Glutamatergic neuron (in vitro differentiated cells): Measurements from ENCODE around the gene RAPGEF1. TPM values are rescaled to one million over a fixed set of nuclear protein-coding genes. Genes with fewer than 3 reads are reported as not detected.
A peak's percentile ranks its signal among the peaks of the same experiment; 100 is the strongest.

ENCODE experiments used
- DNase-seq: peaks from one replicate; pipeline ENCODE4 v3.0.0; 2022
- H3K27ac Mint-ChIP-seq: one replicate; pipeline ENCODE4 v1.8.0; 2020; ENCODE audit warnings: mild to moderate bottlenecking, mixed read lengths, inconsistent platforms; ENCODE audit not compliant: unreplicated experiment
- H3K27me3 Mint-ChIP-seq: one replicate; pipeline ENCODE4 v1.8.0; 2020; ENCODE audit warnings: mild to moderate bottlenecking, moderate library complexity, mixed read lengths, inconsistent platforms; ENCODE audit not compliant: unreplicated experiment
- H3K36me3 Mint-ChIP-seq: one replicate; pipeline ENCODE4 v1.8.0; 2020; ENCODE audit warnings: mild to moderate bottlenecking, mixed read lengths, inconsistent platforms; ENCODE audit not compliant: unreplicated experiment
- H3K4me1 Mint-ChIP-seq: one replicate; pipeline ENCODE4 v1.8.0; 2020; ENCODE audit warnings: mild to moderate bottlenecking, low read depth, mixed read lengths, inconsistent platforms; ENCODE audit not compliant: unreplicated experiment
- H3K4me3 Mint-ChIP-seq: one replicate; pipeline ENCODE4 v1.8.0; 2020; ENCODE audit warnings: mild to moderate bottlenecking, mixed read lengths, inconsistent platforms; ENCODE audit not compliant: unreplicated experiment
- H3K9me3 Mint-ChIP-seq: one replicate; pipeline ENCODE4 v1.8.0; 2020; ENCODE audit warnings: mild to moderate bottlenecking, moderate library complexity, mixed read lengths, inconsistent platforms; ENCODE audit not compliant: unreplicated experiment
- CTCF ChIP-seq: fragments of 200-600 bp; sonication (generic); IDR thresholded peaks from one replicate; pipeline ENCODE4 v1.5.0; 2021; ENCODE audit not compliant: partially characterized antibody, unreplicated experiment
- total RNA-seq: library from RNA; stranded (reverse); fragmentation: NEBNext Ultra II Directional; extraction: Animal tissue kit (Norgen Biotek cat#: 25700); gene quantifications from one replicate; pipeline ENCODE4 v1.2.1, GENCODE V29; 2021; ENCODE audit not compliant: unreplicated experiment

RAPGEF1 gene
- total RNA-seq, 1 donor from 2014 or later = 319 TPM

- H3K4me1 Mint-ChIP-seq = peaks cover 74% of the 10 kb centered on the region
- no peak for DNase-seq
- H3K27ac Mint-ChIP-seq = peak overlapping the region; percentile 94
- peak overlapping the region; percentile 69 for H3K4me3 Mint-ChIP-seq
- no peaks in the 10 kb centered on the region for H3K36me3 Mint-ChIP-seq
- peaks cover 12% of the 10 kb centered on the region for H3K27me3 Mint-ChIP-seq
- no peak for TF ChIP-seq CTCF
- peaks cover 22% of the 10 kb centered on the region for H3K9me3 Mint-ChIP-seq
Measured at GRCh38 chr9:131721076-131721475, 18.8 kb downstream of the RAPGEF1 start.

- Mint-ChIP-seq H3K9me3 (peaks cover 22% of the 10 kb centered on the region), H3K36me3 (no peaks in the 10 kb centered on the region), H3K4me3 (peak overlapping the region; percentile 69), H3K27ac (peak overlapping the region; percentile 94), H3K27me3 (peaks cover 12% of the 10 kb centered on the region), H3K4me1 (peaks cover 73% of the 10 kb centered on the region)
- TF ChIP-seq CTCF = no peak
- no peak for DNase-seq
Measured at GRCh38 chr9:131720330-131720729, 19.5 kb downstream of the RAPGEF1 start.

GRCh38 chr9:131719262-131719908 lies 20.5 kb downstream of the RAPGEF1 start:
- no peak for DNase-seq
- no peak for TF ChIP-seq CTCF
- Mint-ChIP-seq H3K4me3 (peak overlapping the region; percentile 61), H3K9me3 (peaks cover 16% of the 10 kb centered on the region), H3K4me1 (peaks cover 69% of the 10 kb centered on the region), H3K27me3 (peaks cover 11% of the 10 kb centered on the region), H3K36me3 (no peaks in the 10 kb centered on the region), H3K27ac (peak overlapping the region; percentile 77)

- DNase-seq = no peak
- Mint-ChIP-seq H3K4me3 (peak overlapping the region; percentile 70), H3K9me3 (peaks cover 10% of the 10 kb centered on the region), H3K4me1 (peaks cover 61% of the 10 kb centered on the region), H3K27ac (peak overlapping the region; percentile 77), H3K27me3 (peaks cover 9% of the 10 kb centered on the region), H3K36me3 (no peaks in the 10 kb centered on the region)
- no peak for TF ChIP-seq CTCF
Measured at GRCh38 chr9:131717719-131718460, 22.0 kb downstream of the RAPGEF1 start.

GRCh38 chr9:131715906-131716305 lies 24.0 kb downstream of the RAPGEF1 start:
- no peak overlapping the region for H3K4me3 Mint-ChIP-seq
- no peak for TF ChIP-seq CTCF
- H3K36me3 Mint-ChIP-seq = no peaks in the 10 kb centered on the region
- H3K27ac Mint-ChIP-seq = no peak overlapping the region
- no peak for DNase-seq
- peaks cover 11% of the 10 kb centered on the region for H3K9me3 Mint-ChIP-seq
- H3K4me1 Mint-ChIP-seq = peaks cover 50% of the 10 kb centered on the region
- peaks cover 4% of the 10 kb centered on the region for H3K27me3 Mint-ChIP-seq
